GM18526 (cell line): ENCODE data around the gene EMP3.

Experiments used
- POLR2A ChIP-seq: IDR thresholded peaks from 3 replicates; pipeline ENCODE4 v1.6.1; 2011; ENCODE audit not compliant: insufficient read length; ENCODE audit errors: extremely low read depth

EMP3 gene, protein sequence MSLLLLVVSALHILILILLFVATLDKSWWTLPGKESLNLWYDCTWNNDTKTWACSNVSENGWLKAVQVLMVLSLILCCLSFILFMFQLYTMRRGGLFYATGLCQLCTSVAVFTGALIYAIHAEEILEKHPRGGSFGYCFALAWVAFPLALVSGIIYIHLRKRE

DNA sequence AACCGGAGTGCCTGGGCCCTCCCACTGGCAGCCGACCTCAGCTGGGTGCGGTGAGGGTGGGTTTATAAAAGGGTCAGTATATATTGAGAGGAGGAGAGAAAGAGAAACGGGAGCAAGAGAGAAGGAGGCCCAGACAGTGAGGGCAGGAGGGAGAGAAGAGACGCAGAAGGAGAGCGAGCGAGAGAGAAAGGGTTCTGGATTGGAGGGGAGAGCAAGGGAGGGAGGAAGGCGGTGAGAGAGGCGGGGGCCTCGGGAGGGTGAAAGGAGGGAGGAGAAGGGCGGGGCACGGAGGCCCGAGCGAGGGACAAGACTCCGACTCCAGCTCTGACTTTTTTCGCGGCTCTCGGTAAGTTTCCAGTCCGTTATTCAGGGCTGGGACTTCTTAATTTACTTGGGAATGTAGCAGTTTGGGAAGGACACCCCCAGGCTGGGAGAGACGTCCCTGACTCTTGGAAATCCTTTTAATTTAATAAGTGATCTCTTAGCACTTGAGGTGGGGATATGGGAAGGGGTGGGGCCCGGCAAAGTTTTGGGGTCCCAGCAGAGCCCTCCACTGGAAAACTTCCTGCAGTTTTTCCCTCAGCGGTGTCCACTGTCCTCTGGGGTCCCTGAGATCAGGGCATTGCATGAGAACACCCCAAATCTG is at the start of gene EMP3:
Gene EMP3 (plus strand): TSS at position 288 of the 646 bp plus-strand sequence. CDS start 1,293 bp downstream, outside the sequence.
- peak; percentile 68 for TF ChIP-seq POLR2A

GRCh38 chr19:48279747-48280146 is 45.6 kb upstream of the EMP3 start:
- no peak for TF ChIP-seq POLR2A

DNA sequence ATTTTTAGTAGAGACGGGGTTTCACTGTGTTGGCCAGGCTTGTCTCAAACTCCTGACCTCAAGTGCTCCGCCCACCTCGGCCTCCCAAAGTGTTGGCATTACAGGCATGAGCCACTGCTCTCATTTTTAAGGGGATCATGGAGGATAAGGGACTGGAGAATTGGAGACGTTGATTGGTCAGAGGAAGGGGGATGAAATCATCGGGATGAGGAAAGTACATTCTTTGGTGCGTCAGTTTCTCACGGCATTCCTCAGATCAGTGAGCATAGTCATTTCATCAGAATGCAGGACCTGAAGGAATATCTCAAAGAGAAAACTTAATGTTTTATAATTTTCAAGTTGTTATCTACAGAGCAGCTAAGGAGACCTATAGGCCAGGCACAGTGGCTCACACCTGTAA is 41.4 kb upstream of the EMP3 start:
- no peak for TF ChIP-seq POLR2A

- no peak for TF ChIP-seq POLR2A
Observed at GRCh38 chr19:48284896-48285295, 40.5 kb upstream of the EMP3 start.

DNA sequence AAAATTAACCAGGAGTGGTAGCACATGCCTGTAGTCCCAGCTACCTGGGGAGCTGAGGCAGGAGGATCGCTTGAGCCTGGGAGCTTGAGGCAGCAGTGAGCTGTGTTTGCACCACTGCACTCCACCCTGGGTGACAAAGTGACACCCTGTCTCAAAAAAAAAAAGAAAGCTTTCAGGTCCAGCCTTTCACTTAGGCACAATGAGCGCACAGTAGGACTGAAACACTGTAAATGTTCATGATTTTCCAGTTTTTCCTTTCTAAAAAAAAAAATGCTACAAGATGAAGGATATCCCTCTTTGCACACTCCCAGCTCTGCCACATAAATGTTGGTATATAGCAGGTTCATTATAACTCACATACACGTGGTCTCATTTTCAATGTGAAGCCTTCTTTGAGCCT is 37.6 kb upstream of the EMP3 start:
- TF ChIP-seq POLR2A = no peak

GRCh38 chr19:48290401-48290770 is 35.0 kb upstream of the EMP3 start:
- no peak for TF ChIP-seq POLR2A

- no peak for TF ChIP-seq POLR2A
Observed at GRCh38 chr19:48290771-48291488, 34.4 kb upstream of the EMP3 start.

- TF ChIP-seq POLR2A = no peak
Observed at GRCh38 chr19:48292798-48293197, 32.6 kb upstream of the EMP3 start.

GRCh38 chr19:48295458-48295857 is 29.9 kb upstream of the EMP3 start:
- no peak for TF ChIP-seq POLR2A

- TF ChIP-seq POLR2A = no peak
Observed at GRCh38 chr19:48296963-48297734, 28.2 kb upstream of the EMP3 start.

DNA sequence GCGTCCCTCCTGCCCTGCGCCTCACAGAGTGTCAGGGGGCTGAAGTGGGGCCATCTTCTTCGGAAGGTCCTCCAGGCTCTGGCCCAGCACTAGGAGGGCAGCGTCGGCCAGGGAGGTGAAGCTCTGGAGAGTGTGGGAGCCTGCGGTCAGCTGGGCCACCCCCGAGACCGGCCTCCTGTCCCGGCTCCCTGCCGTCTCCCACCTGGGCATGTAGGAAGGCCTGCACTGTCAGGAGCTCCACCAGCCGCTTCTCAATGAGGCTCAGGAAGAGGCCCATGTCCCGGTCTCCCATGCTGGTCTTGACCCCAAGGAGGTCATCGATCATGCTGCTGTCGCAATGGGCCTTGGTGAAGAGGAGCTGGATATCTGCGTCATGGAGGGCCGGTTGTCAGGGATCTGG is 27.4 kb upstream of the EMP3 start:
- no peak for TF ChIP-seq POLR2A

DNA sequence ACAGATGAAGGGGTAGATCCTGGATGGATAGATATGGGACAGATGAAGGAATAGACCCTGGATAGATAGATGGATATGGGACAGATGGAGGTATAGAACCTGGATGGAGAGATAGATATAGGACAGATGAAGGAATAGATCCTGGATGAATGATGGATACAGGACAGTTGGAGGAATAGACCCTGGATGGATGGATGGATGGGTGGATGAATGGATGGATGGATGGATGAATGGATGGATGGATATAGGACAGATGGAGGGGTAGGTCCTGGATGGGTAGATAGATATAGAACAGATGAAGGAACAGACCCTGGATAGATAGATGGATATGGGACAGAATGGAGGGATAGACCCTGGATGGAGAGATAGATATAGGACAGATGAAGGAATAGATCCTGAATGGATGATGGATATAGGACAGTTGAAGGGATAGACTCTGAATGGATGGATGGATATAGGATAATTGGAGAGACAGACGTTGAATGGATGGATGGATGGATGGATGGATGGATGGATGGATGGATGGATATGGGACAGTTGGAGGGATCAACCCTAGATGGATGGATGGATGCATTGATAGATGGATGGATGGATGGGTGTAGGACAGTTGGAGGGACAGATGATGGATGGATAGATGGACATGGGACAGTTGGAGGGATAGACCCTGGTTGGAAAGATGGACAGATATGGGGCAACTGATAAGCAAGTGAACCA is 23.3 kb upstream of the EMP3 start:
- TF ChIP-seq POLR2A = no peak

DNA sequence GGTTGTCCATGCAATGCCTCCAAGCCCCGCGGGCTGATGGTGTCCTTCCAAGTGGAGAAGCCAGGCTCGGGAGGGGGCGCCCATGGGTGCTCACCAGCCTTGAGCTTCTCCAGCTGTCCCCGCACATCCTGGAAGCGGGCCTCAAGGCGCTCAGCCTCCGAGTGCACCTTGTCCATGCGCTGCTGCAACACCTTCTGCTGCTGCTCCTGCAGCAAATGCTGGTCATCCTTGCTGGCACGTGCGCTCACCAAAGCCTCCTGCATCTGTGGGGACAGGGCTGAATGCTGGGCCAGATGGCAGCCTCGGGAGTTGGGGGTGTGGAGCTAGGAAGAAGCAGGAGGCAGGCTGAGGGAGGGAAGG is 22.8 kb upstream of the EMP3 start:
- no peak for TF ChIP-seq POLR2A

DNA sequence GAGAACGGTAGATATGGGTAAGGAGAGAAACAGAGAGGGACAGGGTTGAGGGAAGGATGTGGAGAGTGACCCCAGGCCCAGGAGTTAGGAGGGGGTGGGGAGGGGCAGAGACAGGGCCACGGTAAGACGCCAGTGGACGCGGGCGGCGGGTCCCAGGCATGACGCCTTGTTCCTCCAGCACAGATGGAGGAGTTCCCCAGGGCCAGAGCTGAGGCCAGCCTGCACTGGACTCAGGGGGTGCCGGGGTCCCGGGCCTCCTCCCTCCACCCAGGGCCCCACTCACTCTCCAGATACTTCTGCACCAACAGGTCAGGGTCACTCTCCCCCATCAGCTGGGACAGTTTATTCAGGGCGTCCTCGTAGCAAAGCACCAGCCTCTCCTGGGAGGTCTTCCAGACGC is 22.0 kb upstream of the EMP3 start:
- no peak for TF ChIP-seq POLR2A

DNA sequence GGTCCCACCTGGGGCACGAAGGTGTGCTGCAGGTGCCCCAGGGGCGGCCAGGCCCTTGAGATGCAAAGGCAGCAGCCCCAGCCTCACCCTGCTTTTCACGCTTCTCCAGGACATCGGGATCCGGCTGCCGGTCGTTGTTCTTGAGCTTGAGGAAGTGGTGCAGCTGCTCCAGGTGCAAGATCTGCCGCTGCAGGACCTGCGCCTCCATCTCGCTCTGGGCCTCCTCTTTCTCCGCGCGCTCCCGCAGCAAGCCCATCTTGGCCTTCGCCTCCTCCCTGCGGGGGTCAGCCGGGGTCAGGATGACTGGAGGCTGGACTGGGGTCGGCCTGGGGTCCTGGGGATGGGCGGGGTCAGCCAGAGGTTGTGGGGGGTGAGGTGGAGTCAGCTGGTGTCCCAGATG is 21.5 kb upstream of the EMP3 start:
- no peak for TF ChIP-seq POLR2A
